Body of pancreas (tissue), 4 donors: ENCODE data around the gene TRIM22. TPM values are rescaled to one million over a fixed set of nuclear protein-coding genes. Genes with fewer than 3 reads are reported as not detected.
"Not testable (repeated sequence)": the region's sequence is repeated elsewhere in the genome, so short reads cannot be mapped to it uniquely, and the experiment has no call there.

Experiments
- ATAC-seq: fragments of 150-250 bp; one replicate; pipeline ENCODE4 v1.9.1; 2016
- DNase-seq, 4 donors: peaks; one replicate each; pipeline ENCODE4 v3.0.0-alpha.2; 2019
- H3K27ac ChIP-seq, 4 donors: fragments of 200-600 bp; sonication (generic); 1 replicate in 3 of 4; 2 replicates in 1 of 4; pipeline versions ENCODE4 v1.5.1 to v1.6.1; 2016 to 2019; ENCODE audit warnings: mild to moderate bottlenecking in 1 of 4, mixed read lengths in 1 of 4, moderate library complexity in 1 of 4
- H3K27me3 ChIP-seq, 2 donors: fragments of 200-600 bp; sonication (generic); one replicate each; pipeline ENCODE4 v1.6.0; 2016; ENCODE audit warnings: mild to moderate bottlenecking in 1 of 2
- H3K36me3 ChIP-seq, 2 donors: fragments of 200-600 bp; sonication (generic); replicated peaks in 1 of 2; 2 replicates each; pipeline ENCODE4 v1.5.1; 2016; ENCODE audit warnings: low read depth in 2 of 2; ENCODE audit not compliant: insufficient read depth in 1 of 2
- H3K4me1 ChIP-seq: fragments of 200-600 bp; sonication (generic); one replicate; pipeline ENCODE4 v1.6.0; 2016
- H3K4me3 ChIP-seq, 2 donors: fragments of 200-600 bp; sonication (generic); 1 replicate in 1 of 2; 2 replicates in 1 of 2; pipeline ENCODE4 v1.5.1; 2016 to 2019
- H3K9me3 ChIP-seq, 3 donors: fragments of 200-600 bp; sonication (generic); 1 replicate in 2 of 3; 2 replicates in 1 of 3; pipeline ENCODE4 v1.5.1; 2016
- POLR2A ChIP-seq, 3 donors: fragments of 450-650 bp; IDR thresholded peaks; one replicate each; pipeline ENCODE4 v1.6.1; 2016; ENCODE audit warnings: antibody characterized with exemption in 3 of 3, mild to moderate bottlenecking in 2 of 3
- WGBS, 2 donors: methylation state at CpG; one replicate each; pipeline ENCODE4 v1.1.5; 2017; 5-methylcytosine and 5-hydroxymethylcytosine counted together
- intact Hi-C: fragments of 100-400 bp; cut with DNase I; formaldehyde crosslinking; loops from one replicate; pipeline ENCODE4 v1.15.1; 2023
- total RNA-seq, 2 donors: library from RNA; depleted of rRNA; stranded (reverse); fragments of >200 nt; gene quantifications; one replicate each; pipeline ENCODE4 v1.1.0, GENCODE V29; 2016
- TF ChIP-seq, protein P1 (sequence below), 7 experiments: fragments of 450-650 bp in 4 of 7; fragments of 200-600 bp in 3 of 7; sonication (generic) in 3 of 7; IDR thresholded peaks; one replicate each; pipeline ENCODE4 v1.5.1; 2016 to 2019; ENCODE audit warnings: antibody characterized with exemption in 7 of 7

Gene TRIM22
- total RNA-seq, 2 donors from 2014 or later: 18.9 to 20.4 TPM

DNA sequence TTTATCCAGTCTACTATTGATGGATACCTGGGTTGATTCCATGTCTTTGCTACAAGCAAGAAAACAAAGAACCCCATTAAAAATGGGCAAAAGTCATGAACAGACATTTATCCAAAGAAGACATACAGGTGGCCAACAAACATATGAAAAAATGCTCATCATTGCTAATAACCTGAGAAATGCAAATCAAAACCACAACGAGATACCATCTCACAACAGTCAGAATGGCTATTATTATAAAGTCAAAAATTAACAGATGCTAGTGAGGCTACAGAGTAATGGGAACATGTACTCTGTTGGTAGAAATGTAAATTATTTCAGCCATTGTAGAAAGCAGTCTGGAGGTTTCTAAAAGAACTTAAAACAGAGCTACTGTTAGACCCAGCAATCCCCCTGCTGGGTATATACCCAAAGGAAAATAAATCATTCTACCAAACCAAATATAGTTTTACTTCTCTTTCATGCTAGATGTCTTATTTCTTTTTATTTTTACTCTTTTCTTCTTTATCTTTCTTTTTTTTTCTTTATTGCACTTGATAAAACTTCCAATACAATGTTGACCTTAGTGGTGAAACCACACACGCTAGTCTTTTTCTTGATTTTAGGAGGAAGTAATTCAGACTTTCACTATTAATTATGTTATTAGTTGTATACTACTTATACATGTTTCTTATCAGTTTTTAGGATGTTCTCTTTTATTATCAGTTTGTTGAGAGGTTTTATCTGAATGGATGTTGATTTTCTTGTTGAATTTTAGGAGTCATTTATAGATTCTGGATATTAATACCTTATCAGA lies 14.3 kb downstream of the TRIM22 start:
- no peaks in the 10 kb centered on the region for H3K36me3 ChIP-seq
- H3K27ac ChIP-seq: no peak overlapping the region
- H3K4me3 ChIP-seq: no peak overlapping the region
- H3K4me1 ChIP-seq: no peaks in the 10 kb centered on the region
- WGBS, 2 donors: 86 to 94% methylated on average over 2 of the region's 2 CpGs
- intact Hi-C loops: no loop called here
- TF ChIP-seq, protein P1, sequence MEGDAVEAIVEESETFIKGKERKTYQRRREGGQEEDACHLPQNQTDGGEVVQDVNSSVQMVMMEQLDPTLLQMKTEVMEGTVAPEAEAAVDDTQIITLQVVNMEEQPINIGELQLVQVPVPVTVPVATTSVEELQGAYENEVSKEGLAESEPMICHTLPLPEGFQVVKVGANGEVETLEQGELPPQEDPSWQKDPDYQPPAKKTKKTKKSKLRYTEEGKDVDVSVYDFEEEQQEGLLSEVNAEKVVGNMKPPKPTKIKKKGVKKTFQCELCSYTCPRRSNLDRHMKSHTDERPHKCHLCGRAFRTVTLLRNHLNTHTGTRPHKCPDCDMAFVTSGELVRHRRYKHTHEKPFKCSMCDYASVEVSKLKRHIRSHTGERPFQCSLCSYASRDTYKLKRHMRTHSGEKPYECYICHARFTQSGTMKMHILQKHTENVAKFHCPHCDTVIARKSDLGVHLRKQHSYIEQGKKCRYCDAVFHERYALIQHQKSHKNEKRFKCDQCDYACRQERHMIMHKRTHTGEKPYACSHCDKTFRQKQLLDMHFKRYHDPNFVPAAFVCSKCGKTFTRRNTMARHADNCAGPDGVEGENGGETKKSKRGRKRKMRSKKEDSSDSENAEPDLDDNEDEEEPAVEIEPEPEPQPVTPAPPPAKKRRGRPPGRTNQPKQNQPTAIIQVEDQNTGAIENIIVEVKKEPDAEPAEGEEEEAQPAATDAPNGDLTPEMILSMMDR (IDR thresholded peaks at IDR 0.05): no peak
- DNase-seq: no peak
- no peaks in the 10 kb centered on the region for H3K9me3 ChIP-seq
- H3K27me3 ChIP-seq: no peaks in the 10 kb centered on the region
- ATAC-seq: no peak

DNA sequence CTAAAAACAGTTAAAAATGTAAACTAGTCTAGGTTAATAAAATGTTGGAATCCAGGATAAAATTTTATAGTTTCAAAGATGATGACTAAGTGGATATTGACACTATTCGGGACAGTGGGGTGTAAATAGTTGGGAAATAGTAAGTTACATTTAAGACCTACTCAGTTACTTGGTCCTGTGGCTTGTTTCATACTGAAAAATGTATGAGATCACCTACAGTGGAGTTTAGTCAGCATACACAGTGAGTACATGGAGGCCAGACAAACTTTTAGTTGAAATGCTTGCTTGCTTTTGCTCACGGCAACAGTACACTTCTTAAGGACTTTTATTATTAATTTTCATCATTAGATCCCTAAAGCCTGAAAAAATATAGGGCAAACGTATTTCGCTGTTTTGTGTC lies 16.1 kb downstream of the TRIM22 start:
- no peak for ATAC-seq
- Histone ChIP-seq H3K27me3 (no peaks in the 10 kb centered on the region), H3K36me3 (no peaks in the 10 kb centered on the region), H3K4me3 (no peak overlapping the region), H3K27ac (no peak overlapping the region), H3K9me3 (no peaks in the 10 kb centered on the region), H3K4me1 (no peaks in the 10 kb centered on the region)
- TF ChIP-seq POLR2A (IDR thresholded peaks at IDR 0.05): no peak
- TF ChIP-seq, protein P1 (IDR thresholded peaks at IDR 0.05): no peak
- WGBS, 2 donors: 90 to 94% methylated on average over 4 of the region's 4 CpGs
- intact Hi-C loops: no loop called here
- DNase-seq: no peak

DNA sequence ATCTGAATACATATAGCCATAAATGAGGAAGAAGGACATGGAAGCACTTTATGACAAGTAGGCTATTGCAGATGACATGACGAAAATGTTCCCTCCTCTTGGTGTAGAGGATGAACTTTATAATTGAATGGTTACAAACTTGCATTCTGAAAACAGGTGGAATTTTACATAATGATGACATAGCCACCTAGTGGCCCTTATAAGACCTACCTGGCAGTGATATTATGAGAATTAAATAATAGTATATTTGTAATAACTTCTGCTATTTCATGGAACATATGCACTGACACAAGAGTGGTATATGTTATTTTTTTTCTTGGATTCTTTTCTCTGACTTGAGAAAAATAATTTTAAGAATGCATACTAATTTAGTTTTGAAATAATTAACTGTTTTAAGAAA lies 22.9 kb downstream of the TRIM22 start:
- WGBS, 2 donors: 31 to 48% methylated on average over 1 of the region's 1 CpG
- Histone ChIP-seq H3K36me3 (no peaks in the 10 kb centered on the region), H3K4me1 (no peaks in the 10 kb centered on the region), H3K4me3 (no peak overlapping the region), H3K27me3 (no peaks in the 10 kb centered on the region), H3K27ac (no peak overlapping the region), H3K9me3 (no peaks in the 10 kb centered on the region)
- TF ChIP-seq, protein P1 (IDR thresholded peaks at IDR 0.05): peak in 6 of 7 experiments; percentile 32 to 61 (median 54)
- no peak for TF ChIP-seq POLR2A (IDR thresholded peaks at IDR 0.05)
- ATAC-seq (no peak), DNase-seq (no peak)
- intact Hi-C loops: no loop called here

DNA sequence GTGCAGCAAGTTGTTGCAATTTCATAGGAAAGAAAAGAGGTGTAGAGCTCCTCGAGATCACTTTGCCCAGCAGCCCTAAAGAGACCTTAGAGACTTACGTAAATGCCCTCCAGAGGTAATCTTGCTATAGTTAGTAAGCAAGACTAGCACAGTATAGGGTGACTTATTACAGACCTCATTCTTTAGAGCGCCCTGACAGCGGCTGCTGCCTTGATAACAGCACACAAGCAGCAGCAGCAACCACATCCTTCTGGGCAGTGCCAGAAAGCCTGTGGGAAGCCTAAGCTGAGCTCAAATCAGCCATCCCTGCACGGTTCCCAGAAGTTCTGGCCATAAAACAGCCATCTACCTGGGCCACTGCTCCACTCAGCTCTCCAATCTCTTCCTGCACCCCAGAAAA lies 24.1 kb downstream of the TRIM22 start:
- H3K9me3 ChIP-seq: no peaks in the 10 kb centered on the region
- ATAC-seq (no peak), DNase-seq (no peak)
- intact Hi-C loops: no loop called here
- no peaks in the 10 kb centered on the region for H3K4me1 ChIP-seq
- no peak overlapping the region for H3K27ac ChIP-seq
- no peaks in the 10 kb centered on the region for H3K27me3 ChIP-seq
- no peaks in the 10 kb centered on the region for H3K36me3 ChIP-seq
- WGBS, 2 donors: 60 to 71% methylated on average over 5 of the region's 5 CpGs
- TF ChIP-seq POLR2A (IDR thresholded peaks at IDR 0.05): no peak
- TF ChIP-seq, protein P1 (IDR thresholded peaks at IDR 0.05): no peak
- H3K4me3 ChIP-seq: no peak overlapping the region

GRCh38 chr11:5716518-5716917 lies 26.9 kb downstream of the TRIM22 start:
- 73 to 90% methylated on average over 1 of the region's 1 CpG for WGBS, 2 donors
- ATAC-seq, intact Hi-C loops: not testable (repeated sequence)

More at GRCh38 chr11:5716518-5716917, 26.9 kb downstream of the TRIM22 start:
- H3K4me3 ChIP-seq, H3K9me3 ChIP-seq, H3K27me3 ChIP-seq, H3K36me3 ChIP-seq, H3K4me1 ChIP-seq, DNase-seq, H3K27ac ChIP-seq: not testable (repeated sequence)
